Activated CD4-positive, alpha-beta T cell treated with anti-CD3 and anti-CD28 coated beads for 36 hours (primary cell): ENCODE measurements around the gene EHBP1. TPM values are rescaled to one million over a fixed set of nuclear protein-coding genes. Genes with fewer than 3 reads are reported as not detected.

ENCODE experiments used
- ATAC-seq: fragments of 200-7000 bp; cut with Tn5 transposase; one replicate; pipeline ENCODE4 v1.10.0; 2021; ENCODE audit warnings: mild to moderate bottlenecking, moderate library complexity
- CTCF ChIA-PET: fragments of 350-600 bp; sonication (Branson Sonifier 250); formaldehyde crosslinking; loops from one replicate; lab custom pipeline; 2021; ENCODE audit warnings: antibody characterized with exemption; lab: Charles Lee
- POLR2A ChIA-PET: fragments of 350-600 bp; sonication (Branson Sonifier 250); formaldehyde crosslinking; loops from one replicate; lab custom pipeline; 2021; ENCODE audit warnings: antibody characterized with exemption, inconsistent platforms; lab: Charles Lee
- DNase-seq: peaks from one replicate; pipeline ENCODE4 v3.0.0-alpha.2; 2020
- H3K27ac Mint-ChIP-seq: one replicate; pipeline ENCODE4 v1.8.0; 2021; ENCODE audit warnings: mixed read lengths
- H3K27me3 Mint-ChIP-seq: one replicate; pipeline ENCODE4 v1.8.0; 2021; ENCODE audit warnings: mixed read lengths
- H3K36me3 Mint-ChIP-seq: one replicate; pipeline ENCODE4 v1.8.0; 2021; ENCODE audit warnings: low read depth, mixed read lengths
- H3K4me1 Mint-ChIP-seq: one replicate; pipeline ENCODE4 v1.8.0; 2021; ENCODE audit warnings: mixed read lengths
- H3K4me3 Mint-ChIP-seq: one replicate; pipeline ENCODE4 v1.8.0; 2021; ENCODE audit warnings: mild to moderate bottlenecking, moderate library complexity, mixed read lengths
- H3K9me3 Mint-ChIP-seq: one replicate; pipeline ENCODE4 v1.8.0; 2021; ENCODE audit warnings: low read depth, mixed read lengths
- intact Hi-C, 2 experiments: fragments of 100-400 bp; cut with DNase I in 1 of 2; cut with micrococcal nuclease in 1 of 2; formaldehyde crosslinking; loops; one replicate each; pipeline versions ENCODE4 v1.14.2 to v1.15.1; 2022 to 2024; cut with DNase I, micrococcal nuclease
- total RNA-seq, 2 experiments: library from RNA; stranded (reverse); gene quantifications; one replicate each; pipeline ENCODE4 v1.2.3, GENCODE V29; 2021

The EHBP1 gene
- 10 to 100 TPM; 27.3 to 28.5 TPM for total RNA-seq

DNA sequence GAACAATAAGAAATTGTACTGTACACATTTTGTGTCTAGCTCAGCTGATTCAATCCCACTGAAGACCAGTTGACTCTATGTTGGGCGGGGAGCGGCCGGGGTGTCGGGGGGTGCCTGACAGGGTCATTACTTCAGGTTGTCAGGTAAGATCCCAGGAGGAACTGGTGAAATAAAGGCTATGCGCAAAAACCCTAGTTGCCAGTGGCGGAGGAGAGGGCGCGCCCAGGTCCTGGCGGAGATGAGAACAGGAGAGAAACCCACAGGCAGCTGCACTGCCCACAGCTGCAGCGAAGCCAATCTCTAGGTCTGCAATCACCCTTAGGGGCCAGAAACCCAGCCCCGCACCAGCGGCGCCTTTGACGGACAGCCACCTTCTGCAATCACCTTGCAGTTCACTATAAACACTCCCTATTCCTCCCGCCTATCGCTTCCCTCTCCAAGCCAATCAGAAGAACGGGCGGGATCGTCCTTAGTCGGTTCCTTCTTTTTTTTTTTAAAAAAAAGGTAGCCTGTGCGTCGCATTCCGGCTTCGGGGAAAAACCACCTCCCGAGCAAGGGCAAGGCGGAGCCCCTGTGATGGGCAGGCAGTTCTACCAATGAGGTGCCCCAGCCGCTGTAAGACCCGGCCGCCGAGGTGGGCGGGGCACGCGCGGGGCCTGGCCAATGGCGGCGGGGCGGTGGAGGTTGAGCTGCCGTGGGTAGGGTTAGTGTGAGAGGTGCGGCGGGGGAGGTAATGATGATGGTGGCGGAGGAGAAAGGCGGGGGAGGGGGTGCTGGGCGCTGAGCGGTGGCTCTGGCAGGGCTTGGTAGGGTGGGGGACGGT, at the start of gene EHBP1:
Gene EHBP1, plus strand, starts transcription at position 707 of the 823 bp plus-strand sequence. CDS start 1,479 bp downstream, outside the sequence.
- intact Hi-C loops, result loop anchor here (1.0 to 10.0 kb wide), 14 partner anchors 200 to 1948 kb away; partner anchors contain the start of genes CCT4 (in 2 of the 2), MDH1 (in 2 of the 2), WDPCP (in 2 of the 2) and B3GNT2 (in 1 of the 2)
- CTCF ChIA-PET, result interaction anchor here (0.7 to 1.7 kb wide), 7 partner anchors 11 to 400 kb away, joined by 3 to 6 read pairs (median 3); partner anchors contain the start of gene TMEM17
- Mint-ChIP-seq H3K9me3 (peaks cover 5% of the 10 kb centered on the region), H3K4me1 (peaks cover 31% of the 10 kb centered on the region), H3K36me3 (peaks cover 16% of the 10 kb centered on the region), H3K4me3 (peak within 1 kb of the TSS; percentile 79), H3K27me3 (no peaks in the 10 kb centered on the region), H3K27ac (peak within 1 kb of the TSS; percentile 83)
- ATAC-seq (peak; percentile 95), DNase-seq (peak; percentile 99)
- POLR2A ChIA-PET, result interaction anchor here (0.6 to 1.0 kb wide), 5 partner anchors 138 to 1591 kb away, joined by 3 to 6 read pairs (median 5); no protein-coding TSS in a partner anchor

DNA sequence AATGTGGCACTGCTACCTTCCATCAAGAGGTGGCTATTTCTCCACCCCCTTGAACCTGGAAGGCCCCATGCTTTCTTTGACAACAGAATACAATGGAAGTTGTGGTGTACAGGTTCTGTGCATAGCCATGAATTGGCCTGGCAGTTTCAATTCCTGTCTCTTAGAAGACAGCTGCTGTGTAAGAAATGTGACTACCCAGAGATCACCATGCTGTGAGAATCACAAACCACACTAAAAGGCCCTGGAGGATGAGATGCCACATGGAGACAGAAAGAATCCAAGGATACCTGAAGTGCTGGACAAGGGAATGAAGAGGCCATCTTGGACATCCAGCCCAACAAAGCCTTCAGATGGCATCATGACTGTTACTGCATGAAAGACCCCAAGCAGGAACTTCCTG, 47.7 kb upstream of the EHBP1 start:
- ATAC-seq, result no peak
- ChIA-PET CTCF (no interaction called here), POLR2A (no interaction called here)
- Mint-ChIP-seq H3K4me1 (peaks cover 5% of the 10 kb centered on the region), H3K9me3 (no peaks in the 10 kb centered on the region), H3K36me3 (no peaks in the 10 kb centered on the region), H3K27ac (no peak overlapping the region), H3K4me3 (no peak overlapping the region), H3K27me3 (peaks cover 4% of the 10 kb centered on the region)
- intact Hi-C loops, result no loop called here
- DNase-seq, result no peak

DNA sequence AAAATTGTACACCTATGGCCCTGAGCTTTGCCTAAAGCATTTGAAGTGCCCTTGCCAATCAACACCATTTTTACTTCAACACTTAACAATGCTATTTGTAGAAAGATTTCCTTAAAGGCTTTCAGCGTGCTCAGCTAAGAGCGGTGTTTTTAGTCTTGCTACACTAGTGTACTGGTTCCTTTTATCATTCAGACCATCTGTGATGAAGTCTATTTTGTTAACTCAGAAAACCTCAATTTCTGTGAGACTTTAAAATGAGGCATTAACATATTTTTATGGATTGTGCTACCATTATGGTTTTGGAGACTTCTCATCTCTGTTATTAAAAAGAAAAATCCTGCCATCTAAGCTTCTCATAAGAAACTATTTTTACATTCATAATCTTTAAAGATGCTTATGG, 46.6 kb upstream of the EHBP1 start:
- Mint-ChIP-seq H3K4me3 (no peak overlapping the region), H3K27ac (no peak overlapping the region), H3K9me3 (no peaks in the 10 kb centered on the region), H3K4me1 (peaks cover 5% of the 10 kb centered on the region), H3K36me3 (no peaks in the 10 kb centered on the region), H3K27me3 (peaks cover 4% of the 10 kb centered on the region)
- intact Hi-C loops, result no loop called here
- ChIA-PET POLR2A (no interaction called here), CTCF (no interaction called here)
- no peak for DNase-seq
- ATAC-seq, result no peak

DNA sequence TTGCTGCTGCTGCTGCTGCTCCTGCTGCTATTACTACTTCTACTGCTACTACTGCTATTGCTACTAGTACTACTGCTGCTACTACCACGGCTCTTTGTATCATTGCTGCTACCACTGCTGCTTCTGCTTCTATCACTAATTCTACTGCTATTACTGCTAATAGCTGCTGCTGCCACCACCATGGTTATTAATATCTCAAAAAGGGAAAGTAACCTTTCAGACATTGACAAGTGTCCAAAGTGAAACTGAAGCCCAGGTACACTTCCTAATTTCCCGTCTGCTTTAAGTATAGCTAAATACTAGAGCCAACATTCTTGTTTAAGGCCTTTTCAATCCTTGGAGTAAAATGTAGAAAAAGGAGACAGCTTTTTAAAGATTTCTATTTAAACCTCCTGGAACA, 45.4 kb upstream of the EHBP1 start:
- Mint-ChIP-seq H3K9me3 (no peaks in the 10 kb centered on the region), H3K4me3 (no peak overlapping the region), H3K36me3 (no peaks in the 10 kb centered on the region), H3K27ac (no peak overlapping the region), H3K4me1 (peaks cover 5% of the 10 kb centered on the region), H3K27me3 (peaks cover 2% of the 10 kb centered on the region)
- intact Hi-C loops, result no loop called here
- POLR2A ChIA-PET, result no interaction called here
- DNase-seq (no peak), ATAC-seq (no peak)
- CTCF ChIA-PET, result interaction anchor here (0.7 to 1.0 kb wide), 2 partner anchors 11 to 591 kb away, joined by 3 read pairs; no protein-coding TSS in a partner anchor

DNA sequence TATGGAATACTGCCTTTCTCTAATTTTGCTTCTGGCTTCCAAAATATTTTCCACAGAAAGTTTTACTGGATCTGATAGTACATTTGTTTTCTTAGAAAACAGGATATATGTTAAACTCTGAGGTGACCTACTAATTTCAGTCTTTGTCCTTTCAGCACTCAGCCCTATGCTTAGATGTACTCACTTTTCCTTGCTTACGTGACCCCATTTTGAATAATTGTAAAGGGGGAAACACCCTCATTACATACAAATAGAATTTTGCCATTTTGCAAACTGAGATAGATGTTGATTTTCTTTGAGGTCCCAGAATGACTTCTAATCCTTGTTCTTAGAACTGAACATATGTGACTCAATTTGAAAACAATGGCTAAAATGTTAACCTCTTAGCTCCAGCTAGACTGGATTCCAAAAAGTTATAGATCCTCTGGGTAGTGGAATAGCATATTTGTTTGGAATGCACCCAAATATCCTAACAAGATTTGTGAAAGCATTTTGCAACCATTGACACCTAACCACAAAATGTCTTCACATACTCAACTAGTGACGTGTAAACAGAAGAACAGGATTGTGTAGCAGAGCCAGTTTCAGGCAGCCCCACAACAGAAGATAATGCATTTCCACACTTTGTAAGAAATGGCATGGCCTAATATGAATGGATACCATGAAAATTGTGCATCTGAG, 44.8 kb upstream of the EHBP1 start:
- H3K27me3 Mint-ChIP-seq, result peaks cover 2% of the 10 kb centered on the region
- no peaks in the 10 kb centered on the region for H3K9me3 Mint-ChIP-seq
- H3K36me3 Mint-ChIP-seq, result no peaks in the 10 kb centered on the region
- ChIA-PET POLR2A (no interaction called here), CTCF (interaction anchor here (0.6 to 1.0 kb wide), 3 partner anchors 10 to 591 kb away, joined by 3 read pairs; no protein-coding TSS in a partner anchor)
- DNase-seq, result no peak
- H3K4me1 Mint-ChIP-seq, result peaks cover 5% of the 10 kb centered on the region
- peak; percentile 71 for ATAC-seq
- H3K27ac Mint-ChIP-seq, result no peak overlapping the region
- no peak overlapping the region for H3K4me3 Mint-ChIP-seq
- intact Hi-C loops, result no loop called here

DNA sequence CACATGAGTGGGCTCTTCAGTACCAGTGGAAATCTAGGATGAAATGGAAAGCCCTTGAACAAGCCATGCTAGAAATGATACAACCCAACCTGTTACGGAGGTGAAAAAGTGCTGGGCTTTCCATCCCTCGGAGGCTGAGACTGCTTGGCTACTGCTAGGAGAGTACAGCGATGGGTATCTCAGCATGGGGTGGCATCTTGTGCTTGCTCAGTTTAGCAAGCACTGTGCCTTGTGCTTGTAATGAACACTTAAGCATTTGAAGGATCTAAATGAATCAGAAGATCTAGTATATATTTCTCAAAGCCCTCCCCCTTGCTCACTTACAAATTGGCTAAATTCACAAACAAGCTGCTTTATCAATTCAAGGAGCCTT, 44.3 kb upstream of the EHBP1 start:
- no peak overlapping the region for H3K27ac Mint-ChIP-seq
- H3K9me3 Mint-ChIP-seq, result no peaks in the 10 kb centered on the region
- H3K36me3 Mint-ChIP-seq, result no peaks in the 10 kb centered on the region
- intact Hi-C loops, result no loop called here
- peaks cover 2% of the 10 kb centered on the region for H3K27me3 Mint-ChIP-seq
- peaks cover 5% of the 10 kb centered on the region for H3K4me1 Mint-ChIP-seq
- ChIA-PET CTCF (interaction anchor here (0.6 to 1.1 kb wide), 3 partner anchors 8 to 166 kb away, joined by 3 read pairs; no protein-coding TSS in a partner anchor), POLR2A (no interaction called here)
- no peak for ATAC-seq
- no peak for DNase-seq
- H3K4me3 Mint-ChIP-seq, result no peak overlapping the region

DNA sequence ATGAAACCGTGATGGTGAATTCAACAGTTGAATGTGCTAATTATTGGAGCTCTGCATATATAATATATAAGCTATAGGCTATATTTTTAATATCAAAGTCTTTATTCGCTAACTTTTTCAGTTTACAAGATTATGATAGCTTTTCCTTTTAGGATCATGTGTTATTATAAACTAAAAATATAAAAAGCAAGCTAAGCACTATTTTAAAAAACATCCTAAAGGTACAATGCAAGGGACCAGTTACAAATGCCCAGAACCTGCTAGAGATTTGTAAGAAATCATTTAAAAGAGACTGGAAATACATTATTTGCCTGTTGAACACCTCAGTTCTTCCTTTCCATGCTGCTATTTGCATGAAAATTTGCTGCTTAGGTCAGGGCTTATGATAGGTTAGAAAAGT, 43.4 kb upstream of the EHBP1 start:
- H3K9me3 Mint-ChIP-seq, result no peaks in the 10 kb centered on the region
- H3K4me3 Mint-ChIP-seq, result no peak overlapping the region
- POLR2A ChIA-PET, result no interaction called here
- ATAC-seq (no peak), DNase-seq (no peak)
- intact Hi-C loops, result no loop called here
- H3K36me3 Mint-ChIP-seq, result no peaks in the 10 kb centered on the region
- peaks cover 5% of the 10 kb centered on the region for H3K4me1 Mint-ChIP-seq
- CTCF ChIA-PET, result interaction anchor here (0.6 to 1.1 kb wide), 3 partner anchors 9 to 1063 kb away, joined by 3 read pairs; no protein-coding TSS in a partner anchor
- H3K27me3 Mint-ChIP-seq, result peaks cover 2% of the 10 kb centered on the region
- H3K27ac Mint-ChIP-seq, result no peak overlapping the region

DNA sequence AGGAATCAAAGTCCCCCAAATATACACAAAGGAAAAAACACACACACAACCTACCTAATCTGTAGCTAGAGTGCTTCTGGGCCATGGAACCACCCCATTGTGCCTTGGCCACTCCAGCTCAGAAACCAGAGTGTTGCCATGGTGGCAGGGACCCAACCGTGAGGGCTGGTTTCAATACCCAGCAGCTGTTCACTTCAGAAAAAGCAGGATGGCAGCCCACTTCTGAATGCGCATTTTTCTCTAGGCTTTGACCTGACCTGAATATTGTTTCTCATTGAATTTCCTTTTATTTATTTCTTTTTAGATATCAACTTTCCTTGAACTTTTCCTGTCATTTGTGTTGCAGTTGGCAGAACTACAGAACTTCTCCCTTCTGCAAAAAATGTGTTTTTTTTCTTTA, 43.0 kb upstream of the EHBP1 start:
- CTCF ChIA-PET, result interaction anchor here (0.6 to 1.1 kb wide), 2 partner anchors 10 to 1063 kb away, joined by 3 read pairs; no protein-coding TSS in a partner anchor
- no peak overlapping the region for H3K4me3 Mint-ChIP-seq
- POLR2A ChIA-PET, result no interaction called here
- no peaks in the 10 kb centered on the region for H3K9me3 Mint-ChIP-seq
- H3K36me3 Mint-ChIP-seq, result no peaks in the 10 kb centered on the region
- intact Hi-C loops, result no loop called here
- DNase-seq, result no peak
- H3K27me3 Mint-ChIP-seq, result peaks cover 2% of the 10 kb centered on the region
- no peak for ATAC-seq
- H3K27ac Mint-ChIP-seq, result no peak overlapping the region
- peaks cover 5% of the 10 kb centered on the region for H3K4me1 Mint-ChIP-seq

DNA sequence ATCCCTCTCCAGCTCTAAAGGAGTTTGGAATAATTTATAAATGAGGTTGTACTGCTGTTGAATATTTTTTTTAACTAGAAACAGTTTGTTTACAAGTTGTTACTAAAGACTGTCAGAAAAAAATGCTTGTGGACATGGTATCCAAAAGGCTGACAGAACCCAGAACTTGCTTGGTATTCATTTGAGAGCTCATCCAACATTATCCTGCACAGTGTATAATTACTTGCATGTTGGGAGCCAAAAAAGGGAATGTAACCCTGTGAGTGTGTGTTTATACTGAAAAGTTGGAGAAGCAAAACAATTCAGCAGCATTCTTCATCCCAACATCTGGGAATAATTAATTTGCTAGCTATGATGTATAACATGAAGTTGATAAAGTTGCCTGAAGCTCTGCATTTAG, 42.1 kb upstream of the EHBP1 start:
- no peaks in the 10 kb centered on the region for H3K36me3 Mint-ChIP-seq

DNA sequence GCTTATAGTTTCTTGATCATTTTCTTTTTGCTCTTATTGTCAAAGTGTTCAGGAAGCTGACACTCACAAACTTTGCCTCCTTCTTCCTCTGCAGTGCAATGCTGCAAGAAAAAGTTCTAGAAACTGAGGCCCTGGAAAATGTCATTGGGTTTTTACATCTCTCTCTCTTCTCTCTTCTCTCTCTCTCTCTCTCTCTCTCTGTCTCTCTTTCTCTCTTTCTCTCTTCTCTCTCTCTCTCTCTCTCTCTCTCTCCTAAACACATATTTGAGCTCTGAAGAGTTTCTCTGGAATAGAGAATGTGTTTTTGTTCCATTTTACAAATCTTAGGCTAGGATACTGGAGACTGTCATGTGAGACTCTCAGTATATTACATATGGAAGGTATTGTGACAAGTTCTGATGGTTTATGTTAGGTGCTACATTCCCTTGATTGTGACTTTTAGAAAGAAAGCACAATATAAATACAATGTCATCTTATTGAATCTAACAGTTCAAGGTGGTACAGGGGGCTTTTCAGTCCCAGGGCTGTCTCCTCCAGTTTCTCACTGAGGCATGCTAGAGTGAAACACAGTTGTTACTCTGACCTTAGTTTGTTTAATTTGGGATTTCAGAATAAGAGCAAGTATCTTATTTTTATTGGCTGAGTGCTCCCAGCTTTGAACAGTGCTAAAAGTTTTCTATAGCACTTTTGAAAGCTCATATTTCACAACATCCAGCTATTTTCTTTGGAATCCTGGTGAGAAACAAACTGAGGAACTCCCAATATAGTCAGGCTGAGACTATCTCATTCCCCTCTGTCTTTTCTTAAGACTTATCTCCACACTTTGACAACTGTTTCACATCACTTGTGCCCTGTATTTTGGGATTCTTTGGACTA, 41.4 kb upstream of the EHBP1 start:
- intact Hi-C loops, result no loop called here
- Mint-ChIP-seq H3K27me3 (peaks cover 2% of the 10 kb centered on the region), H3K9me3 (no peaks in the 10 kb centered on the region), H3K4me1 (peaks cover 5% of the 10 kb centered on the region), H3K36me3 (no peaks in the 10 kb centered on the region), H3K4me3 (no peak overlapping the region), H3K27ac (no peak overlapping the region)
- CTCF ChIA-PET, result interaction anchor here (0.6 to 0.7 kb wide), 2 partner anchors 36 to 69 kb away, joined by 3 read pairs; no protein-coding TSS in a partner anchor
- POLR2A ChIA-PET, result no interaction called here
- DNase-seq (no peak), ATAC-seq (no peak)

More for the DNA sequence above, 42.1 kb upstream of the EHBP1 start:
- intact Hi-C loops, result no loop called here
- POLR2A ChIA-PET, result no interaction called here
- no peak overlapping the region for H3K4me3 Mint-ChIP-seq
- DNase-seq (no peak), ATAC-seq (no peak)
- peaks cover 5% of the 10 kb centered on the region for H3K4me1 Mint-ChIP-seq
- CTCF ChIA-PET, result no interaction called here
- H3K9me3 Mint-ChIP-seq, result no peaks in the 10 kb centered on the region
- no peak overlapping the region for H3K27ac Mint-ChIP-seq
- H3K27me3 Mint-ChIP-seq, result peaks cover 2% of the 10 kb centered on the region

DNA sequence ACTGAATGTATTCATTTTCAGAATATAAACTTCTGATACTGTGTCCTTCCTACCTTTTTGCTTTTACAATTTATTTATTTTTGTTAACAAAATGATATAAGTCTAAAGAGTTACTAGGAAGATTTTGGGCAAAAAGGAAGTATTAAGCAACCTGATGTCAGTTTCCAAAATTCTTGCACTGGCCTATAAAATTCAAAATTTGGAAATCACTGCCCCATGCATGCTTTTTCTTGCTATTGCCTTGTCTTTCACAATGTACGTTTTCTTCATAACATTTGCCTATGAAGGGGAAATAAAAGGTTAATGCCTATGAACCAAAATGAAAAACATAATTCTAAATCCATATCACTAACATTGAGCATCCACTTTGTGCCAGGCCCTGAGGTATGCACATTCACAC, 40.1 kb upstream of the EHBP1 start:
- no peak for DNase-seq
- CTCF ChIA-PET, result no interaction called here
- Mint-ChIP-seq H3K9me3 (no peaks in the 10 kb centered on the region), H3K27me3 (no peaks in the 10 kb centered on the region), H3K27ac (no peak overlapping the region), H3K4me3 (no peak overlapping the region), H3K4me1 (peaks cover 3% of the 10 kb centered on the region), H3K36me3 (no peaks in the 10 kb centered on the region)
- POLR2A ChIA-PET, result no interaction called here
- no peak for ATAC-seq
- intact Hi-C loops, result no loop called here
